SH-SY5Y (cell line): ENCODE results near the gene RGS7.

ENCODE experiments used
- GATA2 ChIP-seq: IDR thresholded peaks from 2 replicates; pipeline ENCODE4 v1.6.1; 2011; ENCODE audit warnings: mild to moderate bottlenecking, low read depth, low read length
- GATA3 ChIP-seq: IDR thresholded peaks from 2 replicates; pipeline ENCODE4 v1.6.1; 2011; ENCODE audit warnings: low read depth, mild to moderate bottlenecking, low read length, moderate library complexity

- TF ChIP-seq GATA2, result no peak
- no peak for TF ChIP-seq GATA3
Measured at GRCh38 chr1:241286486-241286885, 70.5 kb downstream of the RGS7 start.
